Middle frontal gyrus (tissue), 1 donor: Measurements from ENCODE around the gene WDR87.

Experiments used
- DNase-seq: peaks from one replicate; pipeline ENCODE4 v3.0.0-alpha.2; 2015; ENCODE audit warnings: low spot score; ENCODE audit errors: extremely low spot score

Gene WDR87

GRCh38 chr19:37905946-37906868, at the start of gene WDR87:
Gene WDR87, minus strand, starts transcription at chr19:37906594. Its CDS starts 8,355 bp downstream, at chr19:37898239.
- no peak for DNase-seq

DNA sequence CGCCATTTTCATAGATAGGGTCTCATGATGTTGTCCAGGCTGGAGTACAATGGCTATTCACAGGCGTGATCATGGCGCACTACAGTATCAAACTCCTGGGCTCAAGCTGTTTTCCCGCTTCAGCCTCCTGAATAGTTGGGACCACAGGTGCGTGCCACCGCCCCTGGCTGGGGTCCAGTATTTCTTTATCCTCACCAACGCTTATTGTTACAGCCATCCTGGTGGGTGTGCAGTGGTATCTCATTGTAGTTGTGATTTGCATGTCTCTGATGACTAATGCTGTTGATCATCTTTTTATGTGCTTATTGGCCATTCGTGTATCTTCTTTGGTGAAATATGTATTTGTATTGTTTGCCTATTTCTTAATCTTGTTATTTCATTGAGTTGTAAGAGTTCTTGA, 49.6 kb upstream of the WDR87 start:
- DNase-seq: no peak

- DNase-seq: no peak
Measured at GRCh38 chr19:37954421-37954874, 48.1 kb upstream of the WDR87 start.

DNA sequence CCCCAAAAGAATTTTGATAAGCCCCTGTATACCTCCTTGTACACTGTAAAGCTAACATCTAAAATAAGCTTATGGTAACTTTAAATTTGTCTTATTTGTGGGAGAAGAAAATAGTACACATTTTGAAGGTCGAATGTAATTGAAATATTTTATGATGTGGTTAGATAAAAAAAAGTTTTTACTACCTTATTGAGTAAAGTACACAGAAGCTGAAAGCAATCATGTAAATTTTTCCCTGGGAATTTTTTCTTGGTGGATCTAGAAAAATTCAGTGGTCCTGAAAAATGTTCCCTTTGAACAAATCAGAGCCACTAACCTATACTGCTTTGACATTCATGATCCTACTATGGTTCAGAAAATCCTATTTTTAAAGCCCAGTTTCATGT, 47.5 kb upstream of the WDR87 start:
- DNase-seq: no peak

DNA sequence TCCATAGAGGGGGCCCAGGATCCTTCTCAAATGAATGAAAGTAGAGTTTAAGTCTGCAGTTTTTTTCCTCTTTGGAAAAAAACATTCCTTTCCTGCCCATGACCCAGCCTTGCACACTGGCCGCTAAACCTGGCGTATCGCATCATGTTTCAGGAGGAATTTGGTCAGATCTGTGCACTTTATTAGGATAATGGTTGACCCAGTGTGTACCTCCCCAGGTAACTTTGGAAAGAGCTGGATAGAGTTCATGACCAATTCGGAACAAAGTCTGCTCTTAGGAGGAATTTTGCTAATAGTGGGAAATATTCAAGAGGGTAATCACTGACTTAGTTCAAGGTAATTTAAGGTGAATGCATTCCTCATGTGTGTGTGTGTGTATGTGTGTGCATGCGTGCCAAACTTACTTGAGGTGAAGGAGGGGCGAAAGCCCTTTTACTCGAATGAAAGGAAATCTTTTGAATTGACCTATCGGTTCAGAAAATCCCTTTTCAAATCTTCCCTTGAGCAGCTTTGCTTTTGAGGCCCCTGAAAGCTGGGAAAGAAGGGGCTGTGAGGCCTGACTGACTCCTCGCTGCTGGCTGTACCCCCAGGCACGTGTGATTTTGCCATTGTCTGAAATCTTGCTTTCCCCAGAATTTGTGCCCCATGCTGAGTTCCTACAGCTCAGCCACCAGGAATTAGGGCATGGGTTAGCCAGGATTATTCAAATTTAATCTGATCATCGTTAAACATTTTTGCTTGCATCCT, 47.0 kb upstream of the WDR87 start:
- DNase-seq: no peak

- DNase-seq: no peak
Measured at GRCh38 chr19:37951816-37952210, 45.4 kb upstream of the WDR87 start.

DNA sequence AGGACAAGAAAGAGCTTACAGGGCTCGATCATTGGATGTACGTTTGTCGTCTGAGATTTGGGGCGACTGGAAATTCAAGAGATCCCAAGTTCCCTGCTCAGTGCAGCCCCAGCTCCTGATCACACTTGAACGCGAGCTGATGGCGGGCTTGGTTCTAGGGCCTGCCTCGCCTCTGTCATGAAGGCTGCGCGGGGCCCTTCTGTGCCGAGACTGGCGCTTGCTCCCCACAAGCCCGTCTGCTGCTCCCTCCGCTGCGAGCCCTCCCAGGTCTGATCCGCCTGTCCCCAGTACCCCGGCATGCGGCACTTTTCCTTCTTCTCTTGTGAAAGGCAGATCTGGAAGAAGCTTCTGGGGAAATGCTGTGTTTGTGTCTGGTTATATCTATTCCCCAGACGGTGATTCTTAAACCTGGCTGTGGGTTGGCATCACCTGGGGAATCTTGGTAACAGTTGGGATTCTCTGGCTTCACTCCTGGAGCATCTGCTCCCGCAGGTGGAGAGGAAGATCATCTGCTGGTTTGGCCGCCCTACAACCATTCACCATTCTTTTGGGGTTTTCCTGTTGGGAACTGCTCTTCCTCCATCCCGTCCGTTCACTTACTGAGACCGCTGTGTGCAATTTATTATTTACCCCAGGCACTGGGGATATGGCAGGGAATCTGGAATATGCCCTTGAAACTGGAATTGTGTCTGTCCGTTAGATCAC, 44.2 kb upstream of the WDR87 start:
- no peak for DNase-seq

DNA sequence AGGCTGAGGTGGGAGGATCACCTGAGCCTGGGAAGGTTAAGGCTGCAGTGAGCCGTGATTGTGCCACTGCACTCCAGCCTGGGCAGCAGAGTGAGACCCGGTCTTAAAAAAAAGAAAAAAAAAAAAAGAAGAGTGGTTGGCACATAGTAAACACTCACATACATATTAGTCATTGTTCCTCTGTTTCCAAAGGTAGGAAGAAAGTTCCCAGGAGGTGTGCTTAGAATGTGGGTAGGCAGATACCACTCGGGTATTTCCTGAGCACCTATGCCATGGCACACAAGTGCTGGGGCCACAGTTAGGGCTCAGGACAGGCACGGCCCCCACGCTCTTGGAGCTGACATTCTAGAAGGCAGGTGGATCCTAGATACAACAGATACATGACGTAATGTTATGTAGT, 42.0 kb upstream of the WDR87 start:
- DNase-seq: no peak

GRCh38 chr19:37947778-37948177, 41.4 kb upstream of the WDR87 start:
- DNase-seq: no peak

DNA sequence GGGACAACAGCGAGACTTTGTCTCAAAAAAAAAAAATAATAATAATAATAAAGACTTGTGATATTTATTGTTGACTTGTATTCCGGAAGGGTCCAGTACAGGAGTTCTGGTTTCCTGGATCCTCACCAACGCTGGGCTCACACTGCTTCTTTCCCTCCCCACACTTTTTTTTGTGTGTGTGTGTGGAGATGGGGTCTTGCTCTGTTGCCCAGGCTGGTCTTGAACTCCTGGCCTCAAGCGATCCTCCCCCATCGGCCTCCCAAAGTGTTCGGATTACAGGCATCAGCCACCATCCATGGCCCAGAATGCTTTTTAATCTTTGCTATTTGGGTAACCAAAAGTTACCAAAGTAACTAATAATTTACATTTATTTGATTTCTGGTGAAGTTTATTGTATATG, 39.7 kb upstream of the WDR87 start:
- no peak for DNase-seq

DNA sequence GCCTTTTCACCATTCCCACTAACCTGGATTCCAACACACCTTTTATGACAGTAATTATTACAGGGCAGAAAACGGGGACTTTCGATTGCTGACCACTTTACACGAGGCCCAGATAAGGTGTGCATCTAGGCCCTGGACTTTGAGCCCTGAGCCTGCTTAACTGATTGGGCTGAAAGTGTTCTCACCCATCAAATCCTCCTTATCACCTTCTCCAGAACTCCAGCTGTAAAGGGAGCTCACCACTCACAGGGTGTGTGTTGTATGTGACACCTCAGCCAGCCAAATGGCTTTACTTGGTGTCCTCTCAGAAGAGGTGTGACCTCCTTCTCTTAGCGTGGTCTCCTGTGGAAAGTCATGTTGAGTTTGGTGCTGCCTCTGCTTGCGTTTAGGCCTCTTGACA, 37.1 kb upstream of the WDR87 start:
- DNase-seq: no peak

GRCh38 chr19:37942516-37942902, 36.1 kb upstream of the WDR87 start:
- no peak for DNase-seq

DNA sequence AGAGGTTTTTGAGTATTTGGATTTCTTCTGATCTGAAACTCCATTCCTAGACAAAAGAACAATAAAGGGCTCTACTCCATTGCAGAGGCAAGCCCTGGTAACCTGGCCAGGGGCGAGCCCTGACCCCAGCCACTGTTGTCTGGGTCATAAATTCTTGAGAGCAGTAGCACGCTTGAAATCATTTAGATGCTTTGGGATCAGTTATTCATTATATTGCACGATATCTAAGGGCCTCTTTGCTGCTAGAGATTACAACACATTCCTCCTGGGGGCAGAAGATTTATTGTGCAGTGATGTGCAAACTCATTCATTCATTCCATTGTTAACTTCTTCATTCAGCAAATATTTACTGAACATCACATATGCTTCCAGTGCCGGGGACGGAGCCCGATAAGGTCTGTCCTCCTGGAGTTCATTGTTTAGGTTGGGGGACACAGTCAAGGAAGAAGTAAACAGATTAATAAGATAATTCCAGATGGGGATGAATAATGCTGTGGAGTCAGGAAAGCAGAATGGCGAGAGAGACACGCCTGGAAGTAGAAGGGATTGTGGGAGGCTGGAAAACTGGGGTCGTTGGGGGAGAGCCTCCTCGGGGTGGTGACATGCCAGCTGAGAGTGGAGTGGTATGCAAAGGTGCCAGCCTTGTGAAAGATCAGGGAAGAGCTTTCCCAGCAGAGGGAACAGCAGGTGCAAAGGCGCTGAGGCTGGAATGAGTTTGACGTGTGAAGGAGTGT, 35.6 kb upstream of the WDR87 start:
- no peak for DNase-seq

DNA sequence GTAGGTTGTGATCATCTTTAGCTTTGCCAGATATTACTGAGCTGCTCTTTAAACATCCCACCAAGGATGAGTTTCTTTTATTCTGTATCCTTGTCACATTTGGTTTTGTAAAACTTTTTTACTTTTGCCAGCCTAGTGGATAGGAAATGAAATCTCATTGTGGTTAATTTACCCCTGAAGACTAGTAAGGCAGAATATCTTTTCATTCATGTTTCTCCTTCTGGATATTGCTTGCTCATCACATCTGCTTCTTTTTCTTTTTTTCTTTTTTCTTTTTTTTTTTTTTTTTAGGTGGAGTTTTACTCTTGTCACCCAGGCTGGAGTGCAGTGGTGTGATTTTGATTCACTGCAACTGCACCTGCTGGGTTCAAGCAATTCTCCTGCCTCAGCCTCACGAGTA, 32.0 kb upstream of the WDR87 start:
- no peak for DNase-seq

DNA sequence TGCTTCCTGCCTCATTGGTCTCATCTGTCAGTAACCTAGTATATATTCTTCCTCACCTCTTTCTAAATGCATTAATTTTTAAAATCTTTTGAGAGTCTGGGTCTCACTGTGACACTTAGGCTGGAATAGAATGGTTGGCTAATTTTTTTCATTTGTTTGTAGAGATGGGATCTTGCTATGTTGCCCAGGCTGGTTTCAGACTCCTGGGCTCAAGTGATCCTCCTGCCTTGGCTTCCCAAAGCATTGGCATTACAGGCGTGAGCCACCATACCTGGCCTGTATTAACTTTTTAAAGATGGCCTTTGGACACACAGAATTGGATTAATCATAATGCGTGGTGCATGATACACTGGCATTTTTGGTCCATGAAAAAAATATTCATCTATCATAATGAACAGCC, 30.5 kb upstream of the WDR87 start:
- DNase-seq: no peak

- DNase-seq: no peak
Measured at GRCh38 chr19:37936166-37936565, 29.8 kb upstream of the WDR87 start.

GRCh38 chr19:37935341-37935740, 28.9 kb upstream of the WDR87 start:
- no peak for DNase-seq

DNA sequence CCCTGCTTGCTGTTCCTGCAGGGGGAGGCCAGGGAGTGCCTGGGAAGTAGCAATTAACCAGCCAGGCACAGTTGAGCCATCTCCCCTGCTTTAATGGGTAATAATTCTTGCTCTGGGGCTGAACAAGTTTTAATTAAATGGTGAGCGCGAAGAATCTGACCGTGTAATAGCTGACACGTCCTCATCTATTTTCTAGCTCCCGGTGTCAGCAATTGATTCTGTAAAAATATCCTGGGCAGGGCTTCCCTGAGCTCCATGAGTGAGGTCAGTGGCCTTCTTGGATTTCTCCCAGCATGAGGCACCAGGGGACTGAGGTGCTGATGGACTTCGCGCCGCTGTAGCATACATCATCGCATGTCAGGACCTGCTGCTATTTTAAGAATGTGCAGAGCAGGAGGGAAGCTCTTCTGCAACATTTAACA, 27.6 kb upstream of the WDR87 start:
- DNase-seq: no peak

GRCh38 chr19:37932985-37933936, 26.9 kb upstream of the WDR87 start:
- no peak for DNase-seq
